Activated naive CD4-positive, alpha-beta T cell treated with anti-CD3 and anti-CD28 coated beads, Interleukin-2, amount 10 ng/mL, durations not matched to agents 7 days and 5 days (primary cell): Measurements from ENCODE around the gene TCTN2.

Experiments used
- CTCF ChIA-PET: fragments of 350-600 bp; sonication (Branson Sonifier 250); formaldehyde crosslinking; loops from one replicate; lab custom pipeline; 2021; ENCODE audit warnings: antibody characterized with exemption; lab: Charles Lee
- DNase-seq: peaks from one replicate; pipeline ENCODE4 v3.0.0-alpha.2; 2020
- H3K27ac Mint-ChIP-seq: one replicate; pipeline ENCODE4 v1.8.0; 2021; ENCODE audit warnings: mild to moderate bottlenecking, moderate library complexity, mixed read lengths
- H3K27me3 Mint-ChIP-seq: one replicate; pipeline ENCODE4 v1.8.0; 2021; ENCODE audit warnings: mild to moderate bottlenecking, mixed read lengths
- H3K36me3 Mint-ChIP-seq: one replicate; pipeline ENCODE4 v1.8.0; 2021; ENCODE audit warnings: mixed read lengths
- H3K4me1 Mint-ChIP-seq: one replicate; pipeline ENCODE4 v1.8.0; 2021; ENCODE audit warnings: mixed read lengths
- H3K4me3 Mint-ChIP-seq: one replicate; pipeline ENCODE4 v1.8.0; 2021; ENCODE audit warnings: mild to moderate bottlenecking, moderate library complexity, mixed read lengths
- H3K9me3 Mint-ChIP-seq: one replicate; pipeline ENCODE4 v1.8.0; 2021; ENCODE audit warnings: mixed read lengths

The TCTN2 gene

DNA sequence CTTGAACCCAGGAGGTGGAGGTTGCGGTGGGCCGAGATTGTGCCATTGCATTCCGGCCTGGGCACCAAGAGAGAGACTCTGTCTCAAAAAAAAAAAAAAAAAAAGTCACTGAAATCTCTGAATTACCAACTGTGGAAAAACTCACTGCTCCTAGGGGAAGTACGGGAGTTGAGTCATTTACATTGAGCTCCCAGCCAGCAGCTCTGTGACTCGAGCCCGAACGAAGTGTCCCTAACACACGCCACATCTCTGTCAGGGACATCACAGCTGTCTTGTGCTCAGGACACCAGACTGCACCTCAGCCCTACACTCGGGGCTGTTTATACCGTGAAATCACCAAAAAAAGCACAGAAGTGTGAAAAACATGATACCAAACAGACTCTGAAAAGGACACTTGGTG is 62.3 kb downstream of the TCTN2 start:
- no peaks in the 10 kb centered on the region for H3K27me3 Mint-ChIP-seq
- CTCF ChIA-PET = no interaction called here
- H3K36me3 Mint-ChIP-seq = peaks cover 65% of the 10 kb centered on the region
- H3K4me3 Mint-ChIP-seq = no peak overlapping the region
- DNase-seq = no peak
- no peaks in the 10 kb centered on the region for H3K9me3 Mint-ChIP-seq
- H3K27ac Mint-ChIP-seq = no peak overlapping the region
- no peaks in the 10 kb centered on the region for H3K4me1 Mint-ChIP-seq

DNA sequence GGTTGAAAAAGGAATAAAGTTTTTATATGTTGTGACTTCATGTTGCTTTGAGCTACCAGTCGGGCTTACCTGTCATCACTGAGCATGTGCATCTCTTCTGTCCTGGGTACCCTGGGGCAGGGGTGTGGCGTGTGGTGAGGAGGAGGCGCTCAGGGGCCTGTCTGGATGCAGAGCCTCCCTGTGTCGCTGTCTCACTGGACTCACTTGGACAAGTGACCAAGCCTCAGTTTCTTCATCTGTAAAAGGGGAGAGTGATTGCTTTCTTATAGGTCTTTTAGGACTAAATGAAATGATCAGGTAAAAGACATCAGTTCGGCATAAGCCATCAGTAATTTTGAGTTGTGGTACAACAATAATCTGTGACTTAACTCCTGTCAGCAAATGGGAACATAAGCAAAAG is 63.4 kb downstream of the TCTN2 start:
- Mint-ChIP-seq H3K4me1 (no peaks in the 10 kb centered on the region), H3K36me3 (peaks cover 65% of the 10 kb centered on the region), H3K9me3 (no peaks in the 10 kb centered on the region), H3K27me3 (no peaks in the 10 kb centered on the region), H3K4me3 (no peak overlapping the region), H3K27ac (no peak overlapping the region)
- no peak for DNase-seq
- CTCF ChIA-PET = interaction anchor here (1.3 kb wide), 1 partner anchor 11 kb away, joined by 6 read pairs; no protein-coding TSS in a partner anchor

DNA sequence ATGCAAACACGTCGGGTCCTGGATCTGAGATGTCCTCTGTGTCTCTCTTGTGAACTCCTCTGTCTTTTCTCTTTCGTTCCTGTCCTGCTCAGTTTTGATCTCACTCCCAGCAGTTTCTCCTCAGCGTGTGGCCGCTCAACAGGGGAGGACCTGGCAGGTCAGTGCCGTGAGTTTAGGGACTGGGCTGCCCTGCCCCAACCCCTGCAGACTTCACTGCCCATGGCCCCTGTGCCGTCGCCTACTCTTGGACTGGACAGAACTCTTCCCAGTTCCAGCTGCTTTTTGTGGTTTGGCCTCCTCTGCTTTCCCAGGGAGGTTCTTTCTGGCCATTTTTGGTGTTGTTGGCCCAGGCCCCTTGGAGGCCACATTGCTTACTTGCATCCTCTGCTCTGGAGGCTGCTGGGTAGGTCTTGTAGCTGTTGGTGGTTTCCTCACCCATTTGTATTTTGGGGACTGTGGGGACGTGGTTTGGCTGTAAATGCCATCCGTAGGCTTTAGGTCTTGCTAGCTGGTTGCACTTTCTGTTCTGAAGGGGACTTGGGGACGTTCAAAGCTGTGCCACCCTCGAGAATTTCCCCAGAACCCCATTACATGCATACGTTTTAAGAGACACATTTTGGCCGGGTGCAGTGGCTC is 71.1 kb downstream of the TCTN2 start:
- Mint-ChIP-seq H3K27ac (peak overlapping the region; percentile 56), H3K36me3 (peaks cover 42% of the 10 kb centered on the region)
- CTCF ChIA-PET = no interaction called here

DNA sequence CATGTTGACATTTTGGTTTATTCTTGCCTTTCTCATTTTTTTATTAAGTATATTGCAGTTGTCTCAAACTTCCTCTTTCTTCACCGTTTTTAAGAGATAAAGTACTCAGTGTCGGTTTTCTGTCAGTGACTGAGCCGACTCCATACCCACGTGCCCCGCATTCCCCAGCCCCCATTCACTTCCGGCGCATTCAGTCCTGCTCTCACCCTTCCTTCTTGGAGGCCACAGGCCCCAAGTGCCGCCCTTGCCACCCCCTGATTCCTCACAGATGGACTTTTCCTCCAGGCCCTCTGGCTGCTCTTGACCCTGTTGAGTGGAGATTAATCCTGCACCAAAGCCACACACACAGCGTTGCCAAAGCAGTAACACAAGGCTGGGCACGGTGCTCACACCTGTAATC is 72.1 kb downstream of the TCTN2 start:
- no peaks in the 10 kb centered on the region for H3K27me3 Mint-ChIP-seq
- CTCF ChIA-PET = no interaction called here
- H3K4me3 Mint-ChIP-seq = no peak overlapping the region
- H3K36me3 Mint-ChIP-seq = peaks cover 45% of the 10 kb centered on the region
- H3K9me3 Mint-ChIP-seq = no peaks in the 10 kb centered on the region
- H3K27ac Mint-ChIP-seq = peak overlapping the region; percentile 74
- peaks cover 25% of the 10 kb centered on the region for H3K4me1 Mint-ChIP-seq
- no peak for DNase-seq

More for the DNA sequence above, 71.1 kb downstream of the TCTN2 start:
- DNase-seq = no peak
- Mint-ChIP-seq H3K27me3 (no peaks in the 10 kb centered on the region), H3K4me3 (no peak overlapping the region), H3K9me3 (no peaks in the 10 kb centered on the region), H3K4me1 (peaks cover 18% of the 10 kb centered on the region)

DNA sequence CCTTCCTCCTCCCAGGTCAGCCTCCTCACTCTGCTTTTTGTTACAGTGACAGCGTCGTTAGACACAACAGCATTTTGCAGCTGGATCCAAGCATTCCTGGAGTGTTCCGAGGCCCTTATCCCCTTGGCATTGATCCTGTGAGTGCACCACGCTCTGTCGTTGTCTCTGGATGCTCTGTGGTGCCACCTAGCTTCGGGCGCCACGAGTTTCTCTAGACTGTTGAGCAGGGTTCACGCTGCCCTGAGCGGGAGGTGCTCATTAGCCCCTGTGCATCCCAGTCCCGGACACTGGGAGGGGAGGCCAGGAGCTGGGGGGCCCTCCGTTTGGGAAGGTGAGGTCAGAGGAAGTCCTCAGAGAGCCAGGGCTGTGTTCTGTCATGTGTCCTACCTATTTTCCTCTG is 73.9 kb downstream of the TCTN2 start:
- H3K36me3 Mint-ChIP-seq = peaks cover 46% of the 10 kb centered on the region
- DNase-seq = no peak
- CTCF ChIA-PET = interaction anchor here (0.9 to 1.2 kb wide), 4 partner anchors 10 to 239 kb away, joined by 3 to 6 read pairs (median 4); no protein-coding TSS in a partner anchor
- no peaks in the 10 kb centered on the region for H3K9me3 Mint-ChIP-seq
- peaks cover 25% of the 10 kb centered on the region for H3K4me1 Mint-ChIP-seq
- no peak overlapping the region for H3K27ac Mint-ChIP-seq
- H3K4me3 Mint-ChIP-seq = no peak overlapping the region
- no peaks in the 10 kb centered on the region for H3K27me3 Mint-ChIP-seq

DNA sequence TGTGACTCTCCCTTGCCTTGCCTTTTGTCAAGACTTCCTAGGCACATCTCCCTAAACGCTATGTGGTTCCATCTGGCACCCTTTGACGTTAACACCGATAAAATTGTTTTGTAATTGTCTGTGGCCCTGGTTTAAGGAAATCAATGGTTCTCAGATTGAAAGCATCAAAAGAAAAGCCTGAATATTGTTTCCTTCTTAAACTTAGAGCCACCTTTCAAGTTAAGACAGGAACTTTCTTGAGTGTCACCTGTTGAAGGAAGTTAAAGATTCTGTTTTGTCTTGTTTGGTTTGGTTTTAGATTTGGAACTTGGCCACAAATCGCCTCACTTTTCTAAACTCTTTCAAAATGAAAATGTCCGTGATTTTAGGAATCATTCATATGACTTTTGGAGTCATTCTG is 76.4 kb downstream of the TCTN2 start:
- Mint-ChIP-seq H3K4me1 (peaks cover 17% of the 10 kb centered on the region), H3K9me3 (no peaks in the 10 kb centered on the region), H3K27ac (no peak overlapping the region), H3K4me3 (no peak overlapping the region), H3K36me3 (peaks cover 34% of the 10 kb centered on the region), H3K27me3 (no peaks in the 10 kb centered on the region)
- no peak for DNase-seq
- CTCF ChIA-PET = no interaction called here

DNA sequence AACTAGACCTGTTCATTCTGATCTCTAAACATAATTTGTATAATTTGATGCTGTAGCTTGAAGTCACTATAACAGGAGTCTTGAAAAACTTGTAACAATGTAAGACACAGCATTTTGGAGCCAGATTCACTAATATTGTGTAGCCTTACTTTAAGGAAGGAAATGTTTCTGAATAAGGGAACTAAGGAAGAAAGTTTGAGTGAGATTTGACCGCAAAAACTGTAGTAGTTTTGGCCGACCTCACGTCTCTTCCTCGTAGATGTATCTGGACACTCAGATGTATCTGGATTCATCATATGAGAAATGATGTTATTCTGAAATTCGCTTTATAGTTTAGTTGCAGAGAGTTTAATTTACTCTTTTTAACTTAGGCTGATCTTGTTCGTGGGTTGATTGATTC is 77.2 kb downstream of the TCTN2 start:
- no peak for DNase-seq
- CTCF ChIA-PET = no interaction called here
- H3K4me1 Mint-ChIP-seq = peaks cover 11% of the 10 kb centered on the region
- no peak overlapping the region for H3K27ac Mint-ChIP-seq
- H3K36me3 Mint-ChIP-seq = peaks cover 30% of the 10 kb centered on the region
- no peaks in the 10 kb centered on the region for H3K27me3 Mint-ChIP-seq
- no peak overlapping the region for H3K4me3 Mint-ChIP-seq
- H3K9me3 Mint-ChIP-seq = no peaks in the 10 kb centered on the region

DNA sequence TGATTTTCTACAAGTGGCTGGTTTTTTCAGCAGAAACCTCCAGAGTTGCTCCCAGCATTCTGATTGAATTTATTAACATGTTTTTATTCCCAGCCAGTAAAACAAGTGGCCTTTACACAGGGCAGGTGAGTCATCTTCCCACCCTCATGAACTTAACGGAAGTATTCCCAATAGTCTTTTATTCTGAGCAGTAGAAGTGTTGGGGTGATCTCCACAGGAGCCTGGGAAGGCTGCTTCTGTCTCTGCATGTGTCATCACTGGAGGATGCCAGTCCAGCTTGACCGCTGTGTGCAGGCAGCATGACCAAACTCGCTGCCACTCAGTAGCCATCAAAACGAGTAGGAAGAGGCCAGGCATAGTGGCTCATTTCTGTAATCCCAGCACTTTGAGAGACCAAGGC is 77.7 kb downstream of the TCTN2 start:
- Mint-ChIP-seq H3K36me3 (peaks cover 27% of the 10 kb centered on the region), H3K4me1 (peaks cover 10% of the 10 kb centered on the region), H3K9me3 (no peaks in the 10 kb centered on the region), H3K4me3 (no peak overlapping the region), H3K27ac (no peak overlapping the region), H3K27me3 (no peaks in the 10 kb centered on the region)
- CTCF ChIA-PET = no interaction called here
- no peak for DNase-seq

DNA sequence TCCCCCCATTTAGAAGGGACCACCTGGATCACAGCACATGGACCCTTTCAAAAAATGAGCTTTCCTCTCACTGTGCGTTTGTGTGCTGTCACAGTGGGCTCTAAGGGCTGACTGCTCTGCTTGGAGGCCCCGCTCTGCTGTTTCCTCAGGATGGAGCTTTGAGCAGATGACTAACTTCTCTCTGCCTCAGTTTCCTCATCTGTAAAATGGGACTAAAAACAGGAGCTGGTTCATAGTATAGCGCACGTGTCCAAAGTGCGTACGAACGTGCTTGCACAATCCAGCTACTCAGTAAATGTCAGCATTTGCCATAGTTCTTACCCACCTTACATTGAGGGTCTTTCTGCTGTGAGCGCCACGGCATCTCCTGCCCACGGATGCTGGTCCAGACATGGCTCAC is 78.4 kb downstream of the TCTN2 start:
- Mint-ChIP-seq H3K4me3 (no peak overlapping the region), H3K27ac (no peak overlapping the region), H3K36me3 (peaks cover 31% of the 10 kb centered on the region), H3K9me3 (no peaks in the 10 kb centered on the region), H3K27me3 (no peaks in the 10 kb centered on the region), H3K4me1 (peaks cover 10% of the 10 kb centered on the region)
- CTCF ChIA-PET = no interaction called here
- DNase-seq = no peak

DNA sequence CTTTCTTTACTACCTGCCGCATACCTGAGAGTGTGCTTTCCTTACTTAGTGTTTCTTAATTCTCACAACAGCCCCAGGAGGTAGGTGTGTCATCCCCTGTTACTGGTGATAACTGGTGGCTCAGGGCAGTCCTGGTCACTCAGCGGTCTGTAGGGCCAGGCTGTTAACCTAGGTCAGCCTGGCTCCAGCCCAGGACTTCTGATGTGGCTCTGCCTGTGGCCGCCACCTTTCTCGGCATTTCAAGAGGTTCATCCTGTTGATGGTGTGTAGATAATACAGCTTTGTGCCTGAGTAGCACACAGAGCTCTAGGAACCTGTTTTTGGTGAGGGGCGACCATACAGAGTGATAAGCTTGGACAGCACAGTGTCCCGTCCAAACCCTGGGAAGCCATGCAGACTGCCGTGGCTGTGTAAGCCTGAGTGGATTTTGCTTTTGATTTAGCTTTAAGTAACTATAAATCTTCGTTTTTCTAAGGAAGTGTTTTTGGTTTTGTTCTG is 79.3 kb downstream of the TCTN2 start:
- Mint-ChIP-seq H3K36me3 (peaks cover 31% of the 10 kb centered on the region), H3K4me1 (peaks cover 10% of the 10 kb centered on the region), H3K27me3 (no peaks in the 10 kb centered on the region), H3K4me3 (no peak overlapping the region), H3K9me3 (no peaks in the 10 kb centered on the region), H3K27ac (no peak overlapping the region)
- no peak for DNase-seq
- CTCF ChIA-PET = no interaction called here

DNA sequence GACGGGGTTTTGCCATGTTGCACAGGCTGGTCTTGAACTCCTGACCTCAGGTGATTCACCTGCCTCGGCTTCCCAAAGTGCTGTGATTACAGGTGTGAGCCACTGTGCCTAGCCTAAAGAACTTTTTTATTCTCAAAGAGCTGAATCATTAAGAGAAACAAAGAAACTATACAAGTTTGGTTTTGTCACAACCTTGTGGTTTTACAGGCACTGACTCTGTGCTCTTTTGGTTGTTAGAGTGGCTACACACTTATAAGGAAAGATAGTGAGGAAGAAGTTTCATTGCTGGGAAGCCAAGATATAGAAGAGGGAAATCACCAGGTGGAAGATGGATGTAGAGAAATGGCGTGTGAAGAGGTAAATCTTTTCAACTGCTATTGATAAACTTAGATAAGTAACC is 81.1 kb downstream of the TCTN2 start:
- CTCF ChIA-PET = no interaction called here
- H3K4me3 Mint-ChIP-seq = no peak overlapping the region

DNA sequence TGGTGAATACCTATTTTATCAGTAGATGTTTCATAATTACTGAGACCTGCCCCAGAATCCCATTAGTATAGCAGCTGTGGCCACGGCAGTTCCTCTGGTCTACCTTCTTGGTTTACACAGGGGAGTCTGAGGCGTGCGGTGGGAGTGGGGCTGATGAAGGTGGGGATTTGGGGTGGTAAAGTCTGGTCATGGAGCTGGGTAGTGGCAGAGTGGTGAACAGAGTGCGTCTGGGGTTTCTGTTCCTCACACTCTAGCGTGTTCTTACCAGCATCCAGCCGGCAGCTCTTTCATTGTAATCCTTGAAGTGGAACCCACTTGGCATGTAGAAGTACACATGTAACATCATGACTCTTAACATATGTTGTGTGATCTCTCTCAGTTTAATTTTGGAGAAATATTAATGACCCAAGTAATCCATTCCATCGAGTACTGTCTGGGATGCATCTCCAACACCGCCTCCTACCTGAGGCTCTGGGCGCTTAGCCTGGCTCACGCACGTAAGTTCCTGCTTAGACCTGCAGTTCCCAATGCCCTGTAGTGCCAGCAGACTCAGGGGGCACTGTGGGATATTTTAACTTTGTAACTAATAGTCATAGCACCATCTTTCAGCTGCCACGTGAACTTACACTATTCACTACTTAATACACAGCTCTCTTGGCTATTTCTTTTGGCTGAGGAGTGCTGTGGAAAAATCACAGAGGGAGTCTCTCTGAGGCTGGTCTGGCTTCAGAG is 83.3 kb downstream of the TCTN2 start:
- no peak for DNase-seq
- Mint-ChIP-seq H3K4me1 (no peaks in the 10 kb centered on the region), H3K27me3 (no peaks in the 10 kb centered on the region), H3K9me3 (no peaks in the 10 kb centered on the region), H3K36me3 (peaks cover 20% of the 10 kb centered on the region), H3K4me3 (no peak overlapping the region), H3K27ac (no peak overlapping the region)
- CTCF ChIA-PET = interaction anchor here (0.7 kb wide), 1 partner anchor 123 kb away, joined by 3 read pairs; no protein-coding TSS in a partner anchor

More for the DNA sequence above, 81.1 kb downstream of the TCTN2 start:
- Mint-ChIP-seq H3K27ac (no peak overlapping the region), H3K27me3 (no peaks in the 10 kb centered on the region), H3K4me1 (peaks cover 7% of the 10 kb centered on the region), H3K36me3 (peaks cover 29% of the 10 kb centered on the region), H3K9me3 (no peaks in the 10 kb centered on the region)
- no peak for DNase-seq

DNA sequence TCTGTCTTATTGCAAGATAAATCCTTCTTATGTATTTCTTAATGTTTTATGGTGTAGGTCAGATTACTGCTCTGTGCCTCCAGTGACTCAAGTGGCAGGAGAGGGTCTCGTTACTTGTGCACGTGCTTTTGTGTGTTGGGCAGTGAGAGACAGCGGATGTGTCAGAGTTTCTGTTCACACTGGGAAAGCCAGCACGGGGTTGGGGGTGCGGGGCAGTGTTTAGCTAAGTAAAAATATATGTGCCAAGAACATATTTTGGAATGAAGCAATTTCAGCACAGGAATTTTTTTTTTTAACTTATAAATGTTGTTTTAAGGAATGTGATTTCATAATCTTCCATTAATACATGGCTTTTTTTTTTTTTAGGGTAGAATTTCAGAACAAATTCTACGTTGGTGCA is 86.6 kb downstream of the TCTN2 start:
- Mint-ChIP-seq H3K36me3 (peaks cover 14% of the 10 kb centered on the region), H3K9me3 (no peaks in the 10 kb centered on the region), H3K27me3 (peaks cover 5% of the 10 kb centered on the region), H3K4me1 (peaks cover 4% of the 10 kb centered on the region), H3K4me3 (no peak overlapping the region), H3K27ac (no peak overlapping the region)
- CTCF ChIA-PET = no interaction called here
- no peak for DNase-seq
